GM19467 (cell line): ENCODE measurements around the gene THEM4.
"Not testable (repeated sequence)": the region's sequence is repeated elsewhere in the genome, so short reads cannot be mapped to it uniquely, and the experiment has no call there.

Experiments
- ATAC-seq: cut with Tn5 transposase; IDR thresholded peaks from one replicate; pipeline ENCODE4 v1.9.1; 2021; ENCODE audit warnings: mild to moderate bottlenecking, moderate library complexity; ENCODE audit not compliant: unreplicated experiment

Gene THEM4

GRCh38 chr1:151860504-151861187 is 48.7 kb downstream of the THEM4 start:
- no peak for ATAC-seq

GRCh38 chr1:151859891-151860293 is 49.4 kb downstream of the THEM4 start:
- no peak for ATAC-seq

- ATAC-seq, result no peak
Observed at GRCh38 chr1:151858886-151859665, 50.2 kb downstream of the THEM4 start.

DNA sequence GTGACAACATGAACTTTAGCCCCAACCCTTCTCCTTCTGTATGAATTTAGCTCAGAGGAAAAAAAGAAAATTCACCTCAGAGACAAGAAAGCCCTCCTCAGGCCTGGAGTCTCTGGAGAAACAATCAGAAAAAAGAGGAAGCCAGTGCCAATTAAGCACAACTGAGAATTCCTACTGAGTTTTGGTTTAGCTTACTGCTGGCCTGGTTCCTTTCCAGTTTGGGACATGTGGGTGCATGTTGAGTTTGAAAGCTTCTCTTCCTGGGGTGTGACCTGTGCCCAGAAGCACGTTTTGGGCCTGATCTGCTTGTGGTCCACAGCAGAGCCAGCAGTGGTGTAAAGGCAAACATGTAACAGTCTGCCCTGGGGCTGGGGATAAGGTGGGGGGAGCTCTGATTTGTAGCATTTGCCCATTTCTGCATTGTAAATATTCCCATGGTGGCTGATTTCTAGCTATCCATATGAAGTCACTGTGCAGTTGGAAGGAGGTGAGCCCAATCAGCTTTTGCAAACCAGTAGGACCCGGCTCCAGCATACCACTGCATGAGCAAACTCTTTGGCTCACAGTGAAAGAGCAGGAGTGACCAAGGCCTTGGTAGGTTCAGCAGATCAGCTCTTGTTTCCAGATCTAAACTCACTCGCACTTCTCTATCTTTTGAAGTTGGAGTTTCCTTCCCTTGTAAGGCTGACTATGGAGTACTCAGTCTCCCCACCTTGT is 51.1 kb downstream of the THEM4 start:
- no peak for ATAC-seq

- ATAC-seq, result no peak
Observed at GRCh38 chr1:151855933-151856332, 53.4 kb downstream of the THEM4 start.

- ATAC-seq, result not testable (repeated sequence)
Observed at GRCh38 chr1:151855516-151855915, 53.8 kb downstream of the THEM4 start.

DNA sequence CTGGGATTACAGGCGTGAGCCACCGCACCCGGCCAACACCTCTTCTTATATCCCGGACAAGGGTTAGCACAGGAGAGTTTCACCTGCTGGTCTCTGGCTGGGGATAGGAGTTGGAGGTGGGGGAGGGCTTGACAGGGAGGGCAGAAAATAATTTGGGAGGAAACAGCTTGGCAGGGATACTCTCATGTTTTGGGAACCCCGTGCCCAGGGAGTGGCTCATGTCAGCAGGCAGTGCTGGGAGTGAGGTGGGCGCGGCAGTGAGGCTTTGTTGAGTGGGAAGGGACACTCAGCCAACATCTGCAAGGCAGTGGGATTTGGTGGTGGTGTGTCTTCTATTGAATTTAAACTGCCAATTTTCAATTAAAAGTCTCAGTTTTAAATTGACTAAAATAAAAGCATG is 54.7 kb downstream of the THEM4 start:
- no peak for ATAC-seq

- ATAC-seq, result no peak
Observed at GRCh38 chr1:151853411-151853943, 55.8 kb downstream of the THEM4 start, which contains the start of gene THEM5. THEM5 (minus strand) TSS chr1:151853712; CDS start chr1:151853565, 147 bp downstream.

- ATAC-seq, result no peak
Observed at GRCh38 chr1:151852733-151853132, 56.6 kb downstream of the THEM4 start.

DNA sequence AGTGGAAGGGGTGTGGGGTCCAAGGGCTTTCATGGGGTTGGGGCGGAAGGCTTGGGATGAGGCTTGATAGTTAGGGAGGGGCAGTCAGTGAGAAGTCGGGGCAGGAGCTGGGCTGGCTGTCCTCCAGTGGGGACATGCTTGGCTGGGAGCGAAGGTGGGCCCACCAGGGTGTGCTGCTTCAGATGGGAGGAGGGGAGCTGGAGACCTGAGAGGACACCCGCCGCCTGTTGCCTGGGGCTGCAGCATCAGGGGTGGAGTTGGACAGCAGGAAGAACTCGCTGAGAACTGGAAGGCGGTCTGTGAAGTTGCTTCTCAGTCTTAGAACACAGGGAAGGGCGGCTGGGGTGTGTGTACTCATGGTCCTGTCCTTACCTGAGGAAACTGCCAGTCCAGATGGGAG is 57.4 kb downstream of the THEM4 start:
- no peak for ATAC-seq

- ATAC-seq, result no peak
Observed at GRCh38 chr1:151849871-151850270, 59.4 kb downstream of the THEM4 start.

DNA sequence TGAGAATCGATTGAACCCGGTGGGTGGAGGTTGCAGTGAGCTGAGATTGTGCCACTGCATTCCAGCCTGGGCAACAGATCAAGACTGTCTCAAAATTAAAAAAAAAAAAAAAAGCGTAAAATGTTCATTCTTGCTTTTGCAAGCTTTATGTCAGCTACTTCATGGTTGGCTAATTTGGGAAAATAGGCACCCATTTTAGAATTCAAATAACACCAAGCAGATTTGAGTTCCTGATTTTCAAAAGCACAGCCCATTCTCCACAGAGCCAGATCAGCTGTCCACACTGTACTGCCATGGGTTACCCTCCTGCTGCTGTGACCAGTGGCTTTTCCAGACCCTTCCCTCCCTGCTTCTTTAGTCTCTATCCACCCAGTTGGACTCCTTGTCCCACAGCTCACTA is 60.2 kb downstream of the THEM4 start:
- ATAC-seq, result no peak

- ATAC-seq, result no peak
Observed at GRCh38 chr1:151847867-151848596, 61.3 kb downstream of the THEM4 start.

GRCh38 chr1:151846686-151847237 is 62.5 kb downstream of the THEM4 start:
- no peak for ATAC-seq

DNA sequence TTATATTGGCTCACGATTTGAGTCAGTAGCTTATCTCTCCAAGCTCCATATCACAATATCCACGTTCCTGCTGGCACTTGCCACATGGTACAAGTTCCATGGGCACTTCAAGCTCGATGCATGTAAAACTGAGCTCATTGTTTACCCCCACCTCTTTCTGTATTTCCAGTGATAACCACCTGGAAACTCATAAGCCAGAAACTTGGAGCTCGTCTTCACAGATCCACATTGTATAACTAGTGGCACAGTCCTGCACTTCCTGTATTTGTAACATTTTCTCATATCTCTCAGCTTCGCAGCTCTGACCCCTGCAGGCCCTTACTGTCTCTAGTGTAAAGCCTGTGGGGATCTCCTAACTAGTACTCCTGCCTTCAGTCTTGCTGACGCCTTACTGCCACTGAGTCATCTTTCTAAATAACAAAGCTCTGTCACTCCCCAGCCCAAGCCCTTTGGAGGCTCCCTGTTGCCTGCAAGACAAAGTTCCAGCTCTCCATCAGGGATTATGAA is 63.2 kb downstream of the THEM4 start:
- ATAC-seq, result no peak

DNA sequence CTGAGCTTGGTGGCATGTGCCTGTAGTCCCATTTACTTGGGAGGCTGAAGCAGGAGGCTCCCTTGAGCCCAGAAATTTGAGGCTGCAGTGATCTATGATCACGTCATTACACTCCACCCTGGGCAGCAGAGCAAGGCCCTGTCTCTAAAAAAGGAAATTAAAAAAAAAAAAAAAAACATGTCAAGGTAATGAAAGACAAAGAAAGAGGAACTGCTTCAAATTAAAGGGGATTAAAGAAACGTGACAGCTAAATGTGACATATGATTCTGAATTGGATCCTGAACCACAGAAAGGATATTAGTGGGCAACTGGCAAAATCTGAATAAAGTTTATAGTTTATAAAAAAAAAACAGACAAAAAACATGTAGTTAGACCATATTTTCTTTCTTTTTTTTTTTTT is 65.9 kb downstream of the THEM4 start:
- ATAC-seq, result no peak

DNA sequence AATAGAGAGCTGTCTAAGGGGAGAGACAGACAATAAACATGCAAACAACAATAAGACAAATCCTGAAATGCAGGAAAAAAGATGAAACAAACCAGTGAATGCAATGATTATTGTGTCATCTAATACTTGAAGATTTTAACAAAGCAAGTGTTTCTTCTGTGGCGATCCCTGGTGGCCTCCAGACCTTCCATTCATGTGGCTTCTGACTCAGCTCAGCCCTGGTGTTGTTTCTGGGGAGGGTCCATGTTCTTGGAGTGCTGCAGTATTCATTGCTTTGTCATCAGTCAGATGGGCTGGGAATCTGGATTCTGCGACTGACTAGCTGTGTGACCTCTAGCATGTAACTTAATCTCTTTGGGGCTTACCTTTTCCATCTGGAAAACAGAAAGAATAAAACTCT is 68.2 kb downstream of the THEM4 start:
- no peak for ATAC-seq

- ATAC-seq, result no peak
Observed at GRCh38 chr1:151840421-151840820, 68.9 kb downstream of the THEM4 start.

GRCh38 chr1:151839457-151840403 is 69.6 kb downstream of the THEM4 start, which contains the start of gene C2CD4D:
C2CD4D (minus strand) TSS chr1:151839820; CDS start chr1:151838989, 831 bp downstream.
- ATAC-seq, result no peak
